GM10847 (cell line): ENCODE results near the gene ERCC4.

Experiments used
- POLR2A ChIP-seq: IDR thresholded peaks from 2 replicates; pipeline ENCODE4 v1.6.1; 2011; ENCODE audit not compliant: insufficient read length; ENCODE audit errors: extremely low read depth

ERCC4 gene

GRCh38 chr16:13928646-13929045, 8.7 kb downstream of the ERCC4 start:
- no peak for TF ChIP-seq POLR2A

- TF ChIP-seq POLR2A = no peak
These were observed 11.9 kb downstream of the ERCC4 start for GRCh38 chr16:13931845-13932244.

GRCh38 chr16:13935408-13935807, 15.5 kb downstream of the ERCC4 start:
- no peak for TF ChIP-seq POLR2A

GRCh38 chr16:13936155-13936554, 16.2 kb downstream of the ERCC4 start:
- no peak for TF ChIP-seq POLR2A

GRCh38 chr16:13936596-13937081, 16.7 kb downstream of the ERCC4 start:
- TF ChIP-seq POLR2A = no peak

GRCh38 chr16:13937411-13937810, 17.5 kb downstream of the ERCC4 start:
- no peak for TF ChIP-seq POLR2A

- TF ChIP-seq POLR2A = no peak
These were observed 18.5 kb downstream of the ERCC4 start for GRCh38 chr16:13938480-13938879.

GRCh38 chr16:13939821-13940220, 19.9 kb downstream of the ERCC4 start:
- TF ChIP-seq POLR2A = no peak

GRCh38 chr16:13940397-13940933, 20.5 kb downstream of the ERCC4 start:
- TF ChIP-seq POLR2A = no peak

- TF ChIP-seq POLR2A = no peak
These were observed 24.9 kb downstream of the ERCC4 start for GRCh38 chr16:13944816-13945215.

GRCh38 chr16:13945744-13946485, 26.0 kb downstream of the ERCC4 start:
- TF ChIP-seq POLR2A = no peak

GRCh38 chr16:13948086-13948485, 28.1 kb downstream of the ERCC4 start:
- no peak for TF ChIP-seq POLR2A

GRCh38 chr16:13950821-13951547, 31.0 kb downstream of the ERCC4 start:
- no peak for TF ChIP-seq POLR2A

GRCh38 chr16:13951611-13952010, 31.7 kb downstream of the ERCC4 start:
- TF ChIP-seq POLR2A = no peak

GRCh38 chr16:13953501-13953900, 33.5 kb downstream of the ERCC4 start:
- TF ChIP-seq POLR2A = no peak

- no peak for TF ChIP-seq POLR2A
These were observed 36.8 kb downstream of the ERCC4 start for GRCh38 chr16:13956635-13957196.
